SIG-M5 (cell line): ENCODE measurements around the gene THADA.
A peak's percentile ranks its signal among the peaks of the same experiment; 100 is the strongest.
"Not testable (repeated sequence)": the region's sequence is repeated elsewhere in the genome, so short reads cannot be mapped to it uniquely, and the experiment has no call there.

Source experiments
- DNase-seq: peaks from one replicate; lab custom pipeline; 2025; lab: John Stamatoyannopoulos, UW

The THADA gene

DNA sequence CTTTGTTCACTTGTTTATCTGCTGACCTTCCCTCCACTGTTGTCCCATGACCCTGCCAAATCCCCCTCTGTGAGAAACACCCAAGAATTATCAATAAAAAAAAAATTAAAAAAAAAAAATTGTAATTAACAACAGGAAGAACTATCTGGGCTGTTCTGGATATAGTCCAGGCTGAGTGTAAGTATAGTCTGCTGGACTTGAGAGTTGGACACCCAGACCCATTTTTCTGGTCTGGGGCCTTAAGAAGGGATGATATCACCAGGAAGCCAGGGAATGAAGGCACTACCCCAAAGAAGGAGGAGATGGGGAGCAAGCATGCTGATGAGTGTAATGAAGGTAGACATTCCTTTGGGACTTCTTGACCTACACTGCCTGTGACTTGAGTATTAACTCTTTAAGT is 297.3 kb downstream of the THADA start:
- DNase-seq: no peak

DNA sequence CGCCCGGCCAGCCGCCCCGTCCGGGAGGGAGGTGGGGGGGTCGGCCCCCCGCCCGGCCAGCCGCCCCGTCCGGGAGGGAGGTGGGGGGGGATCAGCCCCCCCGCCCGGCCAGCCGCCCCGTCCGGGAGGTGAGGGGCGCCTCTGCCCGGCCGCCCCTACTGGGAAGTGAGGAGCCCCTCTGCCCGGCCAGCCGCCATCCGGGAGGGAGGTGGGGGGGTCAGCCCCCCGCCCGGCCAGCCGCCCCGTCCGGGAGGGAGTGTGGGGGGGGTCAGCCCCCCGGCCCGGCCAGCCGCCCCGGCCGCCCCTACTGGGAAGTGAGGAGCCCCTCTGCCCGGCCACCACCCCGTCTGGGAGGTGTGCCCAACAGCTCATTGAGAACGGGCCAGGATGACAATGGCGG is 298.1 kb downstream of the THADA start:
- not testable (repeated sequence) for DNase-seq

DNA sequence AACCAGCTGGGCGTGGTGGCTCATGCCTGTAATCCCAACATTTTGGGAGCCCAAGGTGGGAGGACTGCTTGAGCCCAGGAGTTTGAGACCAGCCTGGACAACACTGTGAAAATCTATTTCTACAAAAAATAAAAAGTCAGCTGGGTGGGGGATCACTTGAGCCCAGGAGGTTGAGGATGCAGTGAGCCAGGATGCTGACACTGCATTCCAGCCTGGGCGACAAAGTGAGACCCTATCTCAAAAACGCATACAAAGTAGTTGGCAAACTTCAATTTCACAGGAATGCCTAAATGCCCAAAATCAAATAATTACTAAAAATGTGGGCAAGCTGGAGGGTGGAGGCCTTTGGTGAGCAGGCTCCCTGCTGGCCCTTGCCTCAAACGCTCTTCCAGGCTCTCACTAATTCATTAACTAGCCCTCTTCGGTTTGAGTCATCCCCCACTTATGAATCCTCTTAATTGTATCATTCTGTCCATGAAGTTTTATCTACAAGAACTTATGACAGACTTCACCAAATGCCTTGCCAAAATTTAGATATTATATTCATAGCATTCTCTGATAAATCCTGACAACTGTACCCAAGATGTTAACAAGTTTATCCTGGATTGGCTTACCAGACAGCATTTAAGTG is 300.8 kb downstream of the THADA start:
- no peak for DNase-seq

DNA sequence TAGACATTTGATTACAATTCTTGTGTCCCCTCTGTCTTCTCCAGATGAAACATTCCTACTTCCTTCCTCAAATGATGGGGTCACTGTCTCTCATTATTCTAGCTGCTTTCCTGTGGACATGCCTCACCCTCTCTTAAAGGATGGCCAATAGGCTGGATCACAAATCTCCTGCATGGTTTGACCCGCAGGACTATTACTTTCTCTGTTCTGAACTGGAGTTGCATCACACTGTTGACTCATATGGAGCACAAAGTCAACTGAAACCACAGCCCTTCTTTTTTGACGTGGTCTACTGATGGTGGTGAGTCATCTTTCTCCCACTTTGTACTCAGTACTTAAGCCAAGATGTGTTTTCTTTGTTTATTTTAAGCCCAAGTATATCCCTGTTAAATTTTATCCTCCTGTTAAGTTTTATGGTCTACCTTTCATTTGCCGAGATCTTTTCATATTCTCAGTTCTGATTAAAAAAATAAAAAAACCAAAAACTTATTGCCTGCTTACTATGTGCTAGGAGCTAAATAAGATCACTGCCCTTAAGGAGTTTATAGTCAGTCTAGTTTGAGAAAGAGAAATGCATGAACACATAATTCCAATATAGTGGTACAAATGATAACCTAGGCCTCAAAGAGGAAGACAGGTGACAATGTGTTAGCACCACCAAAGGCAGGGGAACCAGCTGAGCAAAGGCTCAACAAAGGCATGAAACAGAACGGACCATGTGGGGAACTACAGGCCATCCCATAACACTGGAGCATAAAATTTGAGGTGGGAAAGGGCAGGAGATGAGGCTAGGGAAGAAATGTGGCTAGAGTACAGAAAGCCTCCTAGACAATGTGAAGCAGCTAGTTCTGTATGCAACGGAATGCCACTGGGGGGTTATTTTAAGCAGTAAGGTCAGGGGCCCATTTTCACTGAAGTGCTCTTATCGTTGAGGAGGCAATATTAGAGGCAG is 301.8 kb downstream of the THADA start:
- DNase-seq: peak; percentile 91

DNA sequence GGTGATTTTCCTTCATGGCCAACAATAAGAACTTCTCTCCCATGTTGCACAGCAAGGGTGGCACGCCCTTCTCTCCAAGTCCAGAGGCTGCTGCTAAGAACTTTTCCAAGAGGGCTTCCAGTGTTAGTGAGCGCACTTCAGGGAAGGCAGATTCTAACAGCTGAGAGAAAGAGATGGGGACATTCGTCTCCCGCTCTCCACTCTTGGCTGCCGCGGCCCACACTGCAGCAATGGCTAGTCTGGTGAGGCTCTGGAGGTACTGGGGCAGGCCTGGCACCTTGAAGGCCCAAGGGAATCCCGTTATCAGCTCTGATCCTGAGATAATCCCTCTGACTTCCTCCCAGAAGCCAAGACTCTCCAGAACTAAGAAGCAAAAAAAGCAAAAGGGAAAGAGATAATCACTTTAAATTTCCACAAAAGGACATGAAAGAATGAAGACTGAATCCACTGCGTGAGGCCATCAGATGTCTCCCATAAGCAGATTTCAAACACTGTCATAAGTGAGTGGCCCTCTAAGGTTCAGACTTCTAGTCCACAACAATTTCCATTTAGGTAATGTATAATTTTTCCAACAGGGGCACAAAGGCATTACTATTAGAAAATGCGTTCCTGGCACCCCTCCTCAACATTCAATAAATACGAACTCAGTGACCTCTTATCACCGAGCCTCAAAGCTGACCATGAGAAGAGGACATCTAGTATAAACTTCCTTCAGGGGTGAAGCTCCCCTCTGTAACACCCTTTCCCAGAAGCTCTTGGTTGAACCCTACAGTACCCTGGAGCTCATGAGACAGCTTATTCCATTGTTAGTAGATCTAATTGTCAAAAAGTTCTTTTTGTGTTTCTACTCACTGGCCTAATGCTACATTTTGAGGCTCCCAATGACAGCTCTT is 302.7 kb downstream of the THADA start:
- DNase-seq: no peak

DNA sequence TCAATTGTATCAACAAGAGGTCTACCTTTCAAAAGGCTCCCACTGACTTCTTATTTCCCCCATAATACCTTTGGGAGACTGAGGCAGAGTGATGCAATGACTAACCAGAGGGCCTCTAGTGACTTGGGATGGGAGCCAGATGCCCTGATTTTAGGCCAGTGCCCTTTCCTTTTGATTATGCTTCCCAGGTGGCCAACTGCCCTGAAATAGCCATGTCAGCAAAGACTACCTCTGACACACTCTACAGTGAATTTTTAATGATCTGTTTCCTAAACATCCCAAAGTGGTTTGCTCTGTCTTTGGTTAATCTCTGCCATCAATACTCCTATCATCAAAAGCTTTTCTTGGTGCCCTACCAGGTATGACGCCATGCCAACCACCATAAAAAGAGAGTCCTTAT is 303.5 kb downstream of the THADA start:
- no peak for DNase-seq

DNA sequence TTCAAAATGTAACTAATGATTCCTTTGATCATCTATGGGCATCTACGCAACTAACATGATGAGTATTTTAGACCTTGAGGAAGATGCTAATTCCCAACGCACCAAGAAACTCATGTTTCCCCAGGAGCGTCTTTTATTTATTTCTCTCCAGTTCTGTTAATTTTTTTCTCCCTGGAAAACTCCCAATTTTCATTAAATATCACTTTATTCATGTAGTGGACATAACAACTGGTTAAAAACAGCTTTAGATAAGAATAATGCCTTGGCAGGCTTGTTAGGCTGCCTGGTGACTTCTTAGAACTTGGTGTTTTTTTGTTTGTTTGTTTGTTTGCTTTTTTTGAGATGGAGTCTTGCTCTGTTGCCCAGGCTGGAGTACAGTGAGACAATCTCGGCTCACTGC is 306.5 kb downstream of the THADA start:
- DNase-seq: no peak

DNA sequence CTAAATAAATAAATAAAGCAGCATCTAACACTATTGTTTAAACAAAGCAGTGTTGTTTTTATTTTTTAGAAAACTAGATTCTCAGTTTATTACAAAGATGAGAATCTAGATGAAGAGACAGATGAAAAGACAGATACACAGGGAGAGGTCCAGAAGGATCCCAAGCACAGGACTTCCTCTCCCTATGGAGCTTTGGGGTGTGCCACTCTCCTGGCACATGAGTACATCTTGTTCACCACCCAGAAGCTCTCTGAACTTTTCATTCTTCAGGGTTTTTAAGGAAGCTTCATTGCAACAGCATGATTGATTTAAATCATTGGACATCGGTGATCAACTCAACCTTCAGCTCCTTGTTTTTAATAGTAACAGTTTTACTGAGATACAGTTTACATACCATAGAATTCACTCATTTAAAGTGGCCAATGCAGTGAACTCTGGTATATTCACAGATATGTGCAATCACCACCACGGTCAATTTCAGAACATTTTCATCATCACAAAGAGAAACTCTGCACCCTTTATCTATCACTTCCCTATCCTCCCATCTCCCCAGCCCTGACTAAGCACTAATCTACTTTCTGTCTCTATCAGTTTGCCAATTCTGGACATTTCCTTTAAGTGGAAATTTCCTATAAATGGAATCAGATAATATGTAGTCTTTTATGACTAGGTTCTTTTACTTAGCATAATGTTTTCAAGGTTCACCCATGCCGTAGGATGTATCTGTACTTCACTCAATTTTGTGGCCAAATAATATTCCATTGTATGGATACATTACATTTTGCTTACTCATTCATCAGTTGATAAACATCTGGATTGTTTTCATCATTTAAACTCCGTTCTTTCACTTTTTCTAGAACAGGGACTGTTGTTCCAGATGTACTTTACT is 307.2 kb downstream of the THADA start:
- no peak for DNase-seq

DNA sequence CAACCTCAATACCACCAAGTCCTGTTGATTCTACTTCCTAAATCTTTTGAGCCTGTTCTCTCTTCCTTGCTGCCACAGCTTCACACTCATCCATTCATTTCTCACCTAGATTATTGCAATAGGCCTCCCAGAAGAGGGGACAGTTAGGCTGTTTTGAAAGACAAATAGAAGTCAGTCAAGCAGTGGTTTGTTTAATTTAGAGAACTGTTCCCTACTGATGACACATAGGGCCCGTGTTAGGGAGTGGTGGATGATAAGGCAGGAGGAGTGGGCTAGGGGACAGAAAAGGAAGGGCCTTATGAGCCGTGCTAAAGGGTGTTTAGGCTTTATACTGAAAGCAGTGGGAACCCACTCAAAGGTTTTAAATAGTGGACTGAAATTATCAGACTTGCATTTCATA is 309.9 kb downstream of the THADA start:
- DNase-seq: no peak

DNA sequence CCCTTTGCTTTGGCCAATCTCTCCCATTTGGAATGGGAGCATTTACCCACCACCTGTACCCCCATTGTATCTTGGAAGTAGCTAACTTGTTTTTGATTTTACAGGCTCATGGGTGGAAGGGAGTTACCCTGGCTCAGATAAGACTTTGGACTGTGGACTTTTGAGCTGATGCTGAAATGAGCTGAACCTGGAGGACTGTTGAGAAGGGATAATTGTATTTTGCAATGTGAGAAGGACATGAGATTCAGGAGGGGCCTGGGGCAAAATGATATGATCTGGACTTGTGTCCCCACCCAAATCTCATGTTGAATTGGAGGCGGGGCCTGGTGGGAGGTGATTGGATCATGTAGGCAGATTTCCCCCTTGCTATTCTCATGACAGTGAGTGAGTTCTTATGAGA is 310.9 kb downstream of the THADA start:
- no peak for DNase-seq

DNA sequence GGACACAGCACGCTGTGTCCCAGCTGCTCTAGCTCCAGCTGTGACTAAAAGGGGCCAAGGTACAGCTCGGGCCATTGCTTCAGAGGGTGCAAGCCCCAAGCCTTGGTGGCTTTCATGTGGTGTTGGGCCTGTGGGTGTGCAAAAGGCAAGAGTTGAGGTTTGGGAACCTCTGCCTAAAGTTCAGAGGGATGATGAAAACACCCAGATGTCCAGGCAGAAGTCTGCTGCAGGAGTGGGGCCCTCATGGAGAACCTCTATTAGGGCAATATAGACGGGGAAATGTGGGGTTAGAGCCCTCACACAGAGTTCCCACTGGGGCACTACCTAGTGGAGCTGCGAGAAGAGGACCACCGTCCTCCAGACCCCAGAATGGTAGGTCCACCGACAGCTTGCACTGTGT is 311.5 kb downstream of the THADA start:
- DNase-seq: not testable (repeated sequence)

DNA sequence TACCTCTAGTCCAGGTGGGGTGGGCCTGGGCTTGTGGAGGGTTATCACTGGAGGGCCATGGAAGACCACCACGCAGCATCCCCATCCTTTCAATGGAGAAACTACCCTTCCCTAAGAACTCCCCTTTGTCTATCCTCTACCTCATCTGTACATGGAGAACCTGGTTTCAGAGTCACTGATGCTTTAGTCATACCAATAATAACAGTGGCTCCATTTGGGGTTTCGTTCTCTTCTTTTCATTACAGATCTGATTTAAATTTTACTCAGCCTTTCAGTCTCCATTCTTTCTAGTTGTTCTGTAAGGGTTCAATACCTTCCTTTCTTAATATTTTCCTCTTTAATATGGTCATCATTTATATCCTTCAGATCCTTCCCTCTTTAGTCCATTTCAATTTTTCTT is 314.8 kb downstream of the THADA start:
- DNase-seq: no peak

DNA sequence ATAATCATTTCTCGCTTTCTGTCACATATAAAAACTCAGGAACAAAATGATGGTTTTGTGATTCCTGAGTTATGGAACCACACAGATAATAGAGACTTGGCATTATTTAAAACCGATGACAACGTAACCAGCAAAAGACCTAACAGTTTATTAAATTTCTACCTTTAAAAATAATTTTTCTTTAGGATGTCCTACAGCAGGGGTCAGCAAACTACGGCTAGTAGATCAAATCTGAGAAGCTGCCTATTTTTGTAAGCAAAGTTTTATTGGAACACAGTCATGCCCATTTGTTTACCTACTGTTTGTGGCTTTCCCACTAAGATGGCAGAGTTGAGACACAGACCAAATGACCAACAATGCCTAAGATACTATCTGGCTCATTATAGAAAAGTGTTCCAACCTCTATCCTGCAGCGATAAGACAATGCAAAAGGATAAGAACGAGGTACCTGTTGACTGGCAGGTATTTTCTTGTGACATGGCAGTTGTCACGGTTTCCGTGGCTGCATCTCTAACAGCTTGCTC is 316.5 kb downstream of the THADA start:
- DNase-seq: no peak

DNA sequence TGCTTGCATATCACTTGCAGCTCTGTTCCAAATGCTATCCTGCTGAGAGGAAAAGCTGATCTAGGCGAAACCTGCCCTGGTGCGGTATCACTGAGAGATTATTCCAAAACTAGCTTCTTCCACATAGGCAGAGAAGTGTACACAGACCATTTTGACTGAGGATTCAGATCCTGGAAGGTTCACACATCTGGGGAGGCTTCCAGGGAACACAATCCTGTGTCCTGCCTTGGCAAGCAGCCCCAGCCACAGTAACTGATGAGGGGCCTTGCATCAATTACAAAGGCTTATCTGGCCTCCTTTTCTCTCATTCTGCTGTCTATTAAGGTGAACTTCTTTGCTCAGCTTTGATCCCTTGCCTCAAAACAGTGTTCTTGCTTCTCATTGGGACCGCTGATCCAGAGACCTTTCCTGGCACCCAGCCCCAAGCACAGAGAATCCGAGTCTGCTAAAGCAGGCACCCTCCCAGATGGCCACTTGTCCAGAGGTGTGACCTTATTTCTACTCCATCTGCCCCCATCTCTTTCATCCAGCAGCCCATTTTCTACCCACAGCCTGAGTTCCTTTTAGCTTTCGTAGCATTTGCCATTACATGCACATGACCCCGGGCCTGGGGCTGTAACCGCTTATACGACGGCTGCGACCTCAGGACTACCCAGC is 317.1 kb downstream of the THADA start:
- DNase-seq: no peak

DNA sequence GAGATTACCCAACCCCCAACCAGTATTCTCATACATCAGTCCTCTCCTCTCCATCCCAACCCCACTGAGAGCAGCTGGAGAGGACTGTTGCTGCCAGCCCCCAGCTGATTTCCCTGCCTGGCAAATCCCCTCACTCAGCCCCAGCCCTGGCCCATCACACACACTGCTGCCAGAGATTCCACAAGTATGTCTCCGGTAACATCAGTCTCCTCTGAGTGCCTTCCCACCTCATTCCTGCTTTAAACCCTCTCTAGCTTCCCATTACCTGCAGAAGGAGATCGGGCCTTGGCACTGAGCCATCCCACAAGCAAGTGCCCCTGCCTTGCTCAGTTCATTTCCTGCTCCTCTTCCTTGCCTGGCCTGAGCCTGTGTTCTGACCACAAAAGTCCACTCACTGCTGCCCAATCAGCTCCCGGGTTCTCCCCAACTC is 318.9 kb downstream of the THADA start:
- no peak for DNase-seq

DNA sequence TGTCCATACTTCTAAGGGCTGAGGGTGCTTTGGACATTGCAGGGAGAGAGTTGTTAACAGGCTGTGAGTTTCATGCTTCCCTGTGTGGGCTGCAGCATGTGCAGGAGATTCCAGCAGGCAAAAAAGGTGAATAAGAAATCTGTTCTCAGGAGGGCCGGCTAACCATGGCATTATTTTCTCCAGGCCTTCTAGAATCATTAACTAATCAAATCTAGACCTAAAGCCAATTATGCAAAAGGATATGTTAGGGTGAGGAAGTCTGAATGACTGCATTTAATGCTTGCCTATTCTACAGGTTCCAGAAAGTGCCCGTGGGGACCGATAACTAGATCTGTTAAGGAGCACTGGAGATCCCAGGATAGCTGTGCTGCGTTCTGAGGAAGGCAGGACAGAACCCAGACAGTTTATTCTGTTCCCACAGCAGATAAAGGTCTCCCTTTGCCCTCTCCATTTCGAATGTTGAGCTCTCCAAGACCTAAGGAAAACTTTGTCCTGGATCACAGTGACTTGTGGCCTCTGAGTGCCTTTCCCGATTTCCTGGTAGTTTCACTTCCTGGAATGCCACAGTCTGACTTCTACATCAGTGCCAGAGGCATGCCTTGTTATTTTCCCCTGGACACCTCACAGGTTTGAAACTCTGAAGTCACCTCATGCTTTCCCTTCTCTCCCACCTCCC is 319.4 kb downstream of the THADA start:
- no peak for DNase-seq

DNA sequence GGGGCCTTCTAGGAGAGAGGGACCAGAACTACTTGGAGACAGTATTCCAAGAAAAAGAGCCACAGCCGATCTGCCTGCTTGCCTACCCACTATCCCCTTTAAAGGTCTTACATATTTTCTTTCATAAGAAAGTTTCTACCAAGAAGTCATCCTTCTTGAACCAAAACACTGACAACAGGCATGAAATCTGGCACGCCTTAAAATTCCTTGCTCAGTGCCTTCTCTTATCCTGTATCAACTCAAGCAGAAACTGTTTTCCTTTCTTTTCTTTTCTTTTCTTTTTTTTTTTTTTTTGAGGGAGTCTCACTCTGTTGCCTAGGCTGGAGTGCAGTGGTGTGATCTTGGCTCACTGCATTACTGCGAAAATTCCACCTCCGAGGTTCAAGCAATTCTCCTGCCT is 321.1 kb downstream of the THADA start:
- no peak for DNase-seq

DNA sequence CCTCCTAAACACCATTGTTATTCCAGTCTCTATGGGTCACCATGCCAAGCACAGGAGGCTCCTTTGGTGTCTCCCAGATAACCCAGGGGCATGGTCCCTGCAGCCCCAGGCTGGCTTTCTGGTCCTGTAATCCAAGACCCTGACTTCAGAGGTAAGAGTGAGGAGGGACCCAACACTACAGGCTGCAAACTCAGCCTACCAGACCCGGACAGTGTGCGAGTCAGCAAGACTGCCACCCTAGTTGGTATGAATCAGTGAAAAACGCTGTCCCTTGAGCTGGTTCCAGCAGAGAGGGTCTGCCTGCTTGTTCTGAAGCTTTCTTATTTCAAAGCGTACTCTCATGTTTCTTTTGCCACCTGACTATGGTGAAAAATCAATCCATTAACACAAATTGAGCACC is 321.8 kb downstream of the THADA start:
- no peak for DNase-seq

DNA sequence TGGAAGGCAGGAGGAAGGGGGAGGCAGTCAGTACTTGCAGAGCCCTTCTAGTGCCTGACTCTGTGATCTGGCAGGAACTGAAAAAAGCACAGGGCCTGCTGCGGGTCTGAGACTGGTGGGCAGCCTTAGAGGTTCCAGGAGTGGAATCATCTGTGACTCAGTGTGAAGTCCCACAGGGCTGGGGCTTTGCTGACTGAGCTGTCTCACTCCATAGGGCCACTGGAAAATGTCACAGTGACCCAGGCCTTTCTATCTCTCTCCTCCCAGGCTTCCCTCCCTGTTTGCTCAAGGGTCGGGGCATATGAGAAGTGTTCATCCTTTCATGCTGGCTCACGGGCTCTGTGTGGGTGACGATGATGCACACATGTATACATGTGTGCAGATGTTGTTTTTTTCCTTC is 322.3 kb downstream of the THADA start:
- no peak for DNase-seq
